Activated CD4-positive, alpha-beta T cell treated with anti-CD3 and anti-CD28 coated beads for 24 hours (primary cell): ENCODE results near the gene CCDC148.
"Not testable (repeated sequence)": the region's sequence is repeated elsewhere in the genome, so short reads cannot be mapped to it uniquely, and the experiment has no call there.

Experiments used
- DNase-seq, 2 donors: peaks; one replicate each; pipeline ENCODE4 v3.0.0-alpha.2; 2020; ENCODE audit warnings: low read depth in 2 of 2

The CCDC148 gene

DNA sequence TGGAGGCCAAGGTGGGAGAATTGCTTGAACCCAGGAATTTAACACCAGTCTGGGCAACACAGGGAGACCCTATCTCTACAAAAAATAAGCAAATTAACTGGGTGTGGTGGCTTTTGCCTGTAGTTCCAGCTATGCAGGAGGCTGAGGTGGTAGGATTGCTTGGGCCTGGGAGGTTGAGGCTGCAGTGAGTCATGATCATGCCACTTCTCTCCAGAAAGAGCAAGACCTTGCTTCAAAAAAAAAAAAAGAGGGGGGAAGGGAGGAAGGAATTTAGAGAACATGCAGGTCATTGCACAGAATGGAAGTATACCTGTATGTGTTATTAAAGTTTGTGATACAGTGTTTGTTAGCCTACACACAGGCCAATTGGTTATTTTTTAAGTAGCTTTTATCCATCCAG is 26.0 kb upstream of the CCDC148 start:
- DNase-seq, result no peak

DNA sequence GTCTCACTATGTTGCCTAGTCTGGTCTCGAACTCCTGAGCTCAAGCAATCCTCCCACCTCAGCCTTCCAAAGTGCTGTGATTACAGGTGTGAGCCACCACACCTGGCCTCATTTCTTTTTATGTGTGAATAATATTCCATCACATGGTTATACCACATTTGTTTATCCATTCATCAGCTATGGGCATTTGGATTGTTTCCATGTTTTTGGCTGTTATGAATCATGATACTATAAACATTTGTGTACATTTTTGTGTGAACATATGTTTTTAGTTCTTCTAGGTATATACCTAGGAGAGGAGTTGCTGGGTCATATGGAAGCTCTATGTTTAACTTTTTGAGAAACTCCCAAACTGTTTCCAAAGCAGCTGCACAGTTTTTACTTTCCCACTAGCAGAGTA is 24.6 kb upstream of the CCDC148 start:
- DNase-seq, result no peak

DNA sequence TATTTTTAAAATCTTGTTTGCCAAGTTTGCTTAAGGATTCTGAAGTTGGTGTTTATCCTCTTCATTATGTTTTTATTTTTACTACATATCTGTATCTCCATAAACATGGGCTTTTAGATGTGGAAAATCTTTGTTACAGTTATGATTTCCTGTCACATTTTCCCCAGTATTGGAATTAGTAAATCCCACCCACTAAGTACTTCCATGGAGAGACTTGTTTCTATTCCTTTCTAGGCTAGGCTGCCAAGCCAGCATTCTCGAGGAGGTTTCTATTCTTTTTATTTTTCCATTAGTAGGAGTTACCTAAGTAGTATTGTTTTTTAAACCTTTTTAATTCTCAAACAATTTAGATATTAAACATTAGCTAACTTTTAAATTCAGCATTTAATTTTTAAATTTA is 22.3 kb upstream of the CCDC148 start:
- no peak for DNase-seq

DNA sequence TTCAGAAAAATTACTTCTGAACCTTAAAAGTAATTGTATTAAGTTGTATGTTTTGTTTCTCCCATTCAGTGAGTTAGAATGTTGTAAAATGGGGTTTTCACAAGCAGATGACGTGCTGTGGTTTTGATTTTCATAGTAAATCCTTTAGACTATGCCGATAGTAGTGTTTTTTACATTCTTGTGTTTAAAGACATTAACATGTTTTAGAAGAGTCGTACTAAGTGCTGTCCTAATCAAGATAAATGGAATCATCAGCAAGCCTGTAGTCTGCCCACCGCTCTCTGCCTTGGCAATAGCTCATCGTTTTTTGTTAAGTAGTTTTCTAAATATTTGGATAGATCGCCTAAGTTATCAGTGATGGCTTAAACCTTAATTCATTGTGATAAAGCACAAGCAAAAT is 21.7 kb upstream of the CCDC148 start:
- DNase-seq, result no peak

DNA sequence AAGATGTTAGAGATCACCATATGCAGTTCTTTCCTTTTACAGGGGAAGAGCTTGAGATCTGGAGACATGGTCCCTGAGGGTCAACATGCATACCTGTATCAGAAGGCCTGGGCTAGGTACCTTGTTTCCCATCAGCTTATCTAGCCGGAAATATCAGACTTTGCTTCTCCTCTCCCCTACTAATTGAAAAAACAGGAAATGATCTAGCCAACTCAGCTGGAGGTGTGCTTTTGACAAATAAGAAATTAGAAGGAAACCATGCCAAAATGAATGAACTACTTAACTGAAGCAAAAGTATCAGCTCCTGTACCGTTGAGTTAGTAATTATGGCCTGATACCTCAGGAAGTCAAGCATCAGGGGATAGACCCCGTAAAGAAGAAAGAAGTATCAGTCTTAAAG is 20.6 kb upstream of the CCDC148 start:
- DNase-seq, result no peak

DNA sequence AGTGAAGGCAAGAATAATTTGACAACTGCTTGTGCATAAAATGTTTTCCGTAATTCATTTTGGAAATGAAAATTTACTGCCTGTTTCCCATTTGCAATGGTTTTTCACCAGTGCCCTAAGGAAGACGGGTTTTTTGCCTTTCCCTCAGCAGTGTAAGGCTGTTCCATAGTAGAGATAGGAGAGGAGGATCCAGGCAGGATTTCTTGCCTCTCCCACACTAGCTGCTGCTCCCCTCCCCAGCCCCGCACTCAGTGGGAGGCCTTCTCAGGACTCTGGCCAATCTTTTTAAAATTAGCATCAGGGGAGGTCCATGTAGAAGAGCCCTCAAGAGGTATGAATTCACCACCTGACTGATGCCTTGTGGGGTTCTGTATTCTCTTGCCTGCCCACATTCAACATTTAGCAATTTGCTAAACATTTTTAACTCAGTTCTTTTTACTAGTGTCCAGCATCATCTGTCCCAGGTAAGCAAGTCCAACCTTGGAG is 18.0 kb upstream of the CCDC148 start:
- DNase-seq, result not testable (repeated sequence)

DNA sequence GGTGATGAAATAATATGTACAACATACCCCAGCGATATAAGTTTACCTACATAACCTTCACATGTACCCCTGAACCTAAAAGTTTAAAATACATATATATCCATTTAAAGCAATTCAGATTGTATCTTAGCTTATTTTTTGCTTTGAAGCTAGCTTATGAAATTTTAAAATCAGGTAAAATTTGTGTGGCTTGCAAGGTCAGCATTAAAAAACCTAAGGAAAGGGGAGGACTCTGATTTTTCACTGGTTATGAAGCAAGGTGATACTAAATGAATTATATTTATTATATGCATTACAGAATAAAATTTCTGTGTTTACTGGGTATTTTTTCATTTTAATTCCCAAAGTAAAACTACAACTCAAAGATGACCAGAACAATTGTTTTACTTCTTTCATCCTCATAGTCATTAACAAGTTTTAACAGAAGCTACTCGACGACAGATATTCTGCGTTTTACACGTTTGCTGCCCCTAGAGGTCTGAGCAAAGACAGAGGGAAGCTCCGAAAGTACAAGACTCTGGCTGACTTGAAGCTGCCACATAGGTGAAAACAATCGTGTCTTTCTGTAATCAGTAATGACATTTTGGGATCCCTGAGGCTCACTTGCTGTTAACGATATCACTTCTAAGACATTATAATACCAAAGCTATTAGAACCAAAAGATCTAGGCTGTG is 17.3 kb upstream of the CCDC148 start:
- DNase-seq, result no peak

DNA sequence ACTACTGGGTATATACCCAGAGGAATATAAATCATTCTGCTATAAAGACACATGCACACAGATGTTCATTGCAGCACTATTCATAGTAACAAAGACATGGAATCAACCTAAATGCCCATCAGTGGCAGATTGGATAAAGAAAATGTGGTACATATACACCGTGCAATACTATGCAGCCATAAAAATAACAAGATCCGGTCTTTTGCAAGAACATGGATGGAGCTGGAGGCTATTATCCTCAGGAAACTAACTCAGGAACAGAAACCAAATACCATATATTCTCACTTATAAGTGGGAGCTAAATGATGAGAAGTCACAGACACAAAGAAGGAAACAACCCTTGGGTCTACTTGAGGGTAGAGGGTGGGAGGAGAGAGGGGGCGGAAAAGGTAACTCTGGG is 16.7 kb upstream of the CCDC148 start:
- not testable (repeated sequence) for DNase-seq

DNA sequence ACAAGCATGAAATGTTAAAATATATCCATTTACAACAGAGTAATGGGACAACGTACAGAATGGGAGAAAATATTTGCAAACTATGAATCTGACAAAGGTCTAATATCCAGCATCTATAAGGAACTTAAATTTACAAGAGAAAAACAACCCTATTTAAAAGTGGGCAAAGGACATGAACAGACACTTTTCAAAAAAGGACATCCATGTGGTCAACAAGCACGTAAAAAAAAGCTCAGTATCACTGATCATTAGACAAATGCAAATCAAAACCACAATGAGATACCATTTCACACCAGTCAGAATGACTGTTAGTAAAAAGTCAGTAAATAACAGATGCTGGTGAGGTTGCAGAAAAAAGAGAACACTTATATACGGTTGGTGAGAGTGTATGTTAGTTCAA is 16.3 kb upstream of the CCDC148 start:
- not testable (repeated sequence) for DNase-seq

DNA sequence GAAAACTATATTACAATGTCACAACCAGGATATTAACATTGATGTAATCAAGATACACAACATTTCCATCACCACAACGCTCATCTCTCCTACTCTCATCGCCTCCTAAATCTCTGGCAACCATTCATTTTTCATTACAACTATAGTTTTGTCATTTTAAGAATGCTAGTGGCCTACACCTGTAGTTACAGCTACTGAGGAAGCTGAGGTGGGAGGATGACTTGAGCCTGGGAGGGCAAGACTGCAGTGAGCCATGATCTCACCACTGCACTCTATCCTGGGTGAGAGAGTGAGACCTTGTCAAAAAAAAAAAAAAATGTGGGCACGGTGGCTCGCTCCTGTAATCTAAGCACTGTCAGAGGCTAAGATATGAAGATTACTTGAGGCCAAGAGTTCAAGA is 10.7 kb upstream of the CCDC148 start:
- no peak for DNase-seq

DNA sequence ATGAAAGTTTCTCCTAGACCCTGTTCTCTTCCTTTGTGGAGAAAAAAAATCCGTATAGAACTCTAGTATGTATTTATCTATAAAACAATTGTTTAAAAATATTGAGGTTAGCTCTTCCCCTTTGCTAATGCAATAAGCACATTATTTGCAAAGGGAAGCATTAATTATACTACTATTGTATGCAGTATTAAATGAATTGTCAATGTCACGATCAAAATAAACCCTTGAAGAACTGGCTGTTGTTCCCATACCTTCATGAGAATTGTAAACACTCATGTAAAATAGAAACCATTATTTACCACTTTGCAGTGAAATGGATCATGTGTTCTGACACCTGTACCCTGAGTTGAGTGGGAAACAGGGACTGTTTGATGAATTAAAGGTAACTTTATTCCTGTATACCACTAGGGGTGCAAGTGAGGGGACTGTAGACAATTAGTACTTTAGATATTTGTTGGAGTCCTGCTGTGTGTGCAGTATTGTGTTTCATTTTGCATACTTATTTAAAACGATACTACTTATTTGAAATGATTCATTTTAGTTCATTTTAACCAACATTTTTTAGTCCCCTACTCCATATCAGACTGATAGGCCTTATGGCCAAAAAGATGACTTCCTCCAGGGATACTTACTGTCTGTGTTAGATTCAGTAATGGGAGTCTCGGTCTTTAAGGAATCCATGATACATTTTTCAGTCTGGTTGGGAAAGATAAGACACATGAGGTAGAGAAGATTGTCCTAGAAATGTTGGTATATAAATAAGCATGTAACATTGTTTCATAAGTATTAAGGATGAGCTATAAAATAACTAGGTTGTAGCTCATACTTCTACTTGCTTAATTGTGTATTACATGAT is 8.1 kb upstream of the CCDC148 start:
- no peak for DNase-seq

DNA sequence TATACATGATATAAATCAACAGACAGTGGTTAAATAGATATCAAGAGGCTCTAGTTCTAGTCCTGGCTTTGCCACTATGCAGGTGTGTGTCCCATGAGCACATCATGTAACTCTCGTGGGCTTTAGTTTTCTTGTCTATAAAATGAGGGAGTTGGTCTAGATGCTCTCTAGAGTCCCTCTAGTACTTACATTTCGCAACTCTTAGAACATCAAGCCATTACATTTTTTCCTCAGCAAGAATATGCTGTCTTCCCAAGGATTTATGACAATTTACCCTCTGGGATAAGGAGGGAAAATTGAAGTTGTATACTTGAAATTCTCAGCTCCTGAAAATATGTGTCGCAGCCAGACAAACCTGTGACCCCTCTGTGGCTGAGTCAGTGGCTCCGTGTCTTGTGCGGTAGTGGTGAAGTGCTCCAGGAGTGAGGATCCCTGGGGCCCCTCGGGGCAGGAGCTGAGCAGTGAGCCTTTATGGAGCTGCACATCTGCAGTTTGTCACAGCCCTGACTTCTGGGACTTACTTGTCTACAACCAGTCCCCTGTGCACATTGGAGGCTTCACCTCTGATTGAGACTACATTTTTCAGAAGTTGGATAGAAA is 7.0 kb upstream of the CCDC148 start:
- no peak for DNase-seq

DNA sequence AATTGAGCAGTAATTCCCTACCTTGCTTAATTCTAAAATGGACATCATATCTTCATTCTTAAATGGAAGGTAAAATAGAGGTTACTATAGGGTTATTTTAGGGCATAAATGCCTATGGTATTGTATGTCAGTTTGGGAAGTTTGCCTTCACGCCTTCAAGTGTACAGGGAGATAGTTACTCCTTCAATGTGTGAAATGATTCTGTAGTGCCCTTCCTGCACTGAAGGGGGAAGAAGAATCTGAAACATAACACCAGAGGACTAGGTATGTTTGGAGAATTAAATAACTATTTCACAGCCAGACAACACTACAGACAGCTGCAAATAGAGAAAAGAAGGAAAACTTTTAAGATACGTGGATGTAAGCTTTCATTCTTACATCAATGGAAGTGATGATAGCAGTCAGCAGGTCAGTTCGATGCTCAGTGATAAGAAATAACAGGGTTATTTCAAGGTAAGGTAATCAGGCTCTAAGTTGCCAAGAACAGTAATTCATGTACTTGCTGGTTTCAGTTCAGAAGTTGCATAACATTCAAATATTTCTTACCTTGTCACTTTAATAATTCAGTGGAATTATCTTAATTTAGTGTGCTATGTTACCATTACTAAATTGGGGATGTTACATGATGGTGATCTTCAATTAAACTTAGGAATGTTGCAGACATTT is 4.2 kb upstream of the CCDC148 start:
- no peak for DNase-seq

DNA sequence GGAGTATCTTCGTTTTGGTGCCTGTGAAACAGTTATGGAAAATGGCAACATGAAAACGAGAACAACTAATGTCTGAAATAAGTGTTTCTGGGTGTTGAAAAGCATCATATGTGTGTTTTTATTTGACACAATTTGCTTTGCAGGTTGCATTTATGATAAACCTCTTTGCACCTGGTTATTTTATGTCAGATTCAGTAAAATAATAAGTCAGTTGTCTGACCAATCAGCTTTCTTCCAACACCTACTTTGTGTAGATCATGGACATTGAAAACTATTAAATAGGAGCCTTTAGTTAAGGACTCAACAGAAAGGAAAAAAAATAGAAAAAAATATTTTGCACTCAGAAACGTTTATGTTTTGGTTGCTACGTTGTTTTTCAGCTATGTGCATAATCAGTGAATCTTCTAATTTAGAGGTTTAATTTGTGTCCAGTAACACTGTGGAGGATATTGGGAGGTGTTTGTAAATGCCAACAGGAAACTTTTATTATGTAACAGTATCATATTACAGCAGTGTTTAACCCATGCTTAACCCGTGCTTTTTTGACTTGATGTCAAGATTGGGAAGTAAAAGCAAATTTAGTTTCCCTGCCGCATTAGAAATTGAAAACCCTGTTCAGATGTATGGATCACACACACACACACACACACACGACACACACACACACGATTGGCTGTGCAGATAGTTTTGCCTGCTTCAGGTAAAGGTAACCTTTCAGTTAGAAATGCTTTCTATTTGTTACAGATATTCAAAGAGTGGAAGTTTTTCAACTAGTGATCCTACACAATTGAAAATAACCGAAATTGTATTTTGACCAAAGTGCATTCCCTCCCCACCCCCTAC is 2.8 kb upstream of the CCDC148 start:
- no peak for DNase-seq

DNA sequence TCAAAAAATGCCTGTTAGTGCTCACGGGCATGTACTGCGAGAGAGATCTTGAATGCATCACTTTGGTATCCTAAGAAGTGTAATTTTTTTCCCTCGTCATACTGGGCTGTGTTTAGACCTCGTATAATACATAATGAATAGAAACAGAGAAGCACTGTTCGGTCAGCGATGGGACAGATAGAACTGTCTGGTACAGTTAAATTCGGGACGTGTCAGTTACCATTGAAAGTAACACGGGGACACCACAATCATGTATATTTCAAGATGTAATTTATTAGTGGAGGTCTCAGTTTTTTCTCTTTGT is 2.0 kb upstream of the CCDC148 start:
- DNase-seq, result no peak

DNA sequence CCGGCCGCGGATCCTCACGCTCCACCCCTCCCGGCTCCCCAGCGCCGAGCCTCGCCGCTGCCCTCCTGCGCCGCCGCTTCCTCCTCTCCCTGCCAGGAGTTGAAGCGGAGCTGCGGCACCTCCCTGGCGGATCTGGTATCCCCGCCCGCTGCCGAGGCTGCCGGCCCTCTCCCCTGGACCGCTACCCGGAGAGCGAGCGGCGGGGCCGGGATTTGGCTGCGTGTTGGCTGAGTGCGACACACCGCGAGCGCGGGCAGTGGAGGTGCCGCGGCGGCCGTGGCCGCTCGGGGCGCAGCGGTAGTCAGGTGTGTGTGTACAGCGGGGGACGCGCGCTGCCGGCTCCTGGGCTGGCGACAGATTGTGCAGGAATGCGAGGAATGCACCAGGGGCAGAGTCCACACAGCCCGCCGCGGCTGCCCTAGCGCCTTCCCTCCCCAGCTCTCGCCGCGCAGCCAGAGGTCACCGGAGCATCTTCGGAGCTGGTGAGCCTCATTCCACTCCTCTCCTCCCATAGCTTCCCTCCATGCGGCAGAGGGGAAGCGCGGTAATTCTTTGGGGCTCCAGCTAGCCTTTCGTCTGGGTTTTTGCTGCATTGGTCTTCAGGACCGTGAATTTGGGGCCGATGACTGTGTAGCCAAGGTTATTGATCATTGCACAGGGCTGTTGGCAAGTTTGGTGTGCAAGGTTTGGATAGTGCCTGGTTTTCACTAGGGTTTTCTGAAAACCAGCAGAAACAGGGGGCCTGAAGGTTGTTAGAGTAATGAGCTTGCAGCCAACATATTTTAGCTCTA is 1.5 kb upstream of the CCDC148 start:
- DNase-seq, result peak; percentile 25 to 38

DNA sequence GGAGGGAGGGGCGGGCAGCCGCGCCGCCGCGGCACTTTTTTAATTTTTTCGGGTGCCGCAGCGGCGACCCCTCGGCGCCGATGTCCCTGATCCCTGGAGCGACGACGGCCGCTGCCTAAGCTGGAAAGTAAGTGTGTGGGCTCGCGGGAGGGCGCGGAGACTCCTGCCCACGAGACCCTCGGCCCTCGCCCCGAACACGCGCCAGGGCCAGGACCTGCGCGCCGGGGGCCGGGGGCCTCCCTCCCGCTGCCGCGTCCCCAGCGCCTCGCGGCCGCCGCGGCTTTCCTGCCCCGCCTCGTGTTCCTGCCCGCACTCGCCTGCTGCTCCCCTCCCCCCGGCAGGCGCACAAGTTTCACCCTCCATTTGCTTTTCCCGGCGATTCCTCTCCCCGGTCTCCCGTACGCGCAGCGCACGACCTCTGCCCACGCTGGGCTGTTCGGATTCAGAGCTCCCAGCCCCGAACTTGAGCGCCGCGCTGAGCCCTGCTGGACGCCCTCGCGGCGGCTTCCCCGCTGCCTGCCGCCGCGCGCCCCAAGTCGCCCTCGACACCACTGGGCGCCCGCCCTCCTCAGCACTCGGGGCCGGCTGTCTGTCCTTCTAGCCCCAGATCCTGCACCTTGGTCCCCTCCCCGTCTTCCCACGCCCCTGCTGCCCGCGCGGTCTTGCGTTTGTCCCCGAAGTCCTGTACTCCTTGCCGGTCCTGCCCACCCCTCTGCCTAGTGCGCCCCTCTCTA is 706 bp upstream of the CCDC148 start:
- peak; percentile 22 to 35 for DNase-seq

DNA sequence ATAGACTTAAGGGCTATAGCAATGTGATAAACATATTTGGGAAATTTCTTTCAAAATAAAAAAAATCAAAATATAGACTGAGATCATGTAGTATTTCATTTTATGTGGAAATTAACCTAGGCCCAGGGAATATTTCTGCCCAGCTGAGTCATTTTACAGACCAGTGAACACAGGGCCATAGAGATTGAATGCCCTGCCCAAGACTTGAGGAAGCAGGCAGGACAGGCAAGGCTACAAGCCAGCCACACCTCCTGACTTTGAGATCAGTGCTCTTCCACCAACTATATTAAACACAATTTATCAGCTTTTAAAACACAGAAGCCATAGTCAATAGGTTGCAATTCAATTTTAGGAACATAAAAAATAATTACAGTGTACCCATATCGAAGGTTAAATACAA is 12.9 kb downstream of the CCDC148 start:
- no peak for DNase-seq

DNA sequence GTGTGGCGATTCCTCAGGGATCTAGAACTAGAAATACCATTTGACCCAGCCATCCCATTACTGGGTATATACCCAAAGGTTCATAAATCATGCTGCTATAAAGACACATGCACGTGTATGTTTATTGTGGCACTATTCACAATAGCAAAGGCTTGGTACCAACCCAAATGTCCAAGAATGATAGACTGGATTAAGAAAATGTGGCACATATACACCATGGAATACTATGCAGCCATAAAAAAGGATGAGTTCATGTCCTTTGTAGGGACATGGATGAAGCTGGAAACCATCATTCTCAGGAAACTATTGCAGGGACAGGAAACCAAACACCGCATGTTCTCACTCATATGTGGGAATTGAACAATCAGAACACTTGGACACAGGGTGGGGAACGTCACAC is 17.5 kb downstream of the CCDC148 start:
- not testable (repeated sequence) for DNase-seq

DNA sequence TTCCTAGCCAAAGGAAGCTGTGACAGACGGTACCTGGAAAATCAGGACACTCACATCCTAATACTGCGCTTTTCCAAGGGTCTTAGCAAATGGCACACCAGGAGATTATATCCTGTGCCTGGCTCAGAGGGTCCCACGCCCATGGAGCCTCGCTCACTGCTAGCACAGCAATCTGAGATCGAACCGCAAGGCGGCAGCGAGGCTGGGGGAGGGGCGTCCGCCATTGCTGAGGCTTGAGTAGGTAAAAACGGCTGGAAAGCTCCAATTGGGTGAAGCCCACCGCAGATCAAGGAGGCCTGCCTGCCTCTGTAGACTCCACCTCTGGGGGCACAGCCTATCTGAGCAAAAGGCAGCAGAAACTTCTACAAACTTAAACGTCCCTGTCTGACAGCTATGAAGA is 22.8 kb downstream of the CCDC148 start:
- DNase-seq, result not testable (repeated sequence)
